ENCODE data around the gene FNBP1. TPM values are rescaled to one million over a fixed set of nuclear protein-coding genes. Genes with fewer than 3 reads are reported as not detected.
A peak's percentile ranks its signal among the peaks of the same experiment; 100 is the strongest.

FNBP1 gene
- total and polyA plus RNA-seq, 4 donors: 16.0 to 94.3 (median 29.5) TPM

DNA sequence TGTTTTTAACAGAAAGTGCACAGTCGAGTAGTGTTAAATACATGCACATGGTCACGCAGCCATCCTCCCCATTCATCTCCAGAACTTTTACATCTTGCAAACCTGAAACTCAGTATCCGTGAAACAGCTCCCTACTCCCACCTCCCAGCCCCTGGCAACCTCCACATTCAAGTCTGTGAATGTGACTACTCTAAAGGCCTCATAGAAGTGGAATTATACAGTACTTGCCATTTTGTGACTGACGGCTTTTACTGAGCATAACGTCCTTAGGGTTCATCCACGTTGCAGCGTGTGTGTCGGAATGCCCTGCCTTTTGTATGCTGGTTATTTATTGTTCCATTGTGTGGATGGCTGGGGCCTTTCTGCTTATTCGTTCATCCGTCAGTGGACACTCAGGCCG, 171.9 kb downstream of the FNBP1 start:
- no peak overlapping the region for H3K4me3 ChIP-seq
- ATAC-seq (ENCODE audit: insufficient read depth, low FRiP score) (no peak), DNase-seq (no peak)
- H3K36me3 ChIP-seq (ENCODE audit: control insufficient read depth in 4 of 4, insufficient read depth in 4 of 4, low read length in 4 of 4): peaks cover 1 to 54% (median 17%) of the 10 kb centered on the region in 4 donors
- WGBS, 2 donors: 94 to 95% methylated on average over 10 to 11 of the region's 11 CpGs
- TF ChIP-seq, protein P1, sequence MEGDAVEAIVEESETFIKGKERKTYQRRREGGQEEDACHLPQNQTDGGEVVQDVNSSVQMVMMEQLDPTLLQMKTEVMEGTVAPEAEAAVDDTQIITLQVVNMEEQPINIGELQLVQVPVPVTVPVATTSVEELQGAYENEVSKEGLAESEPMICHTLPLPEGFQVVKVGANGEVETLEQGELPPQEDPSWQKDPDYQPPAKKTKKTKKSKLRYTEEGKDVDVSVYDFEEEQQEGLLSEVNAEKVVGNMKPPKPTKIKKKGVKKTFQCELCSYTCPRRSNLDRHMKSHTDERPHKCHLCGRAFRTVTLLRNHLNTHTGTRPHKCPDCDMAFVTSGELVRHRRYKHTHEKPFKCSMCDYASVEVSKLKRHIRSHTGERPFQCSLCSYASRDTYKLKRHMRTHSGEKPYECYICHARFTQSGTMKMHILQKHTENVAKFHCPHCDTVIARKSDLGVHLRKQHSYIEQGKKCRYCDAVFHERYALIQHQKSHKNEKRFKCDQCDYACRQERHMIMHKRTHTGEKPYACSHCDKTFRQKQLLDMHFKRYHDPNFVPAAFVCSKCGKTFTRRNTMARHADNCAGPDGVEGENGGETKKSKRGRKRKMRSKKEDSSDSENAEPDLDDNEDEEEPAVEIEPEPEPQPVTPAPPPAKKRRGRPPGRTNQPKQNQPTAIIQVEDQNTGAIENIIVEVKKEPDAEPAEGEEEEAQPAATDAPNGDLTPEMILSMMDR (IDR thresholded peaks at IDR 0.05; ENCODE audit: control extremely low read depth, extremely low read depth): no peak
- no peak overlapping the region for H3K27ac ChIP-seq (ENCODE audit: low read depth in 1 of 2, low read length in 1 of 2)
- no peaks in the 10 kb centered on the region for H3K4me1 ChIP-seq (ENCODE audit: control insufficient read depth in 5 of 5, insufficient read depth in 5 of 5, low read length in 5 of 5)
- no peaks in the 10 kb centered on the region for H3K27me3 ChIP-seq (ENCODE audit: control insufficient read depth in 3 of 3, insufficient read depth in 3 of 3, low read length in 2 of 3)
- H3K9ac ChIP-seq (ENCODE audit: insufficient read depth in 1 of 2, low read length in 2 of 2): no peak overlapping the region
- no peaks in the 10 kb centered on the region for H3K9me3 ChIP-seq (ENCODE audit: control insufficient read depth in 4 of 4, insufficient read depth in 3 of 4, low read length in 3 of 4)

GRCh38 chr9:129869585-129870501, 173.1 kb downstream of the FNBP1 start:
- Histone ChIP-seq H3K27me3 (ENCODE audit: control insufficient read depth in 3 of 3, insufficient read depth in 3 of 3, low read length in 2 of 3) (no peaks in the 10 kb centered on the region), H3K4me3 (no peak overlapping the region), H3K27ac (ENCODE audit: low read depth in 1 of 2, low read length in 1 of 2) (no peak overlapping the region), H3K36me3 (ENCODE audit: control insufficient read depth in 4 of 4, insufficient read depth in 4 of 4, low read length in 4 of 4) (peaks cover 0 to 52% (median 11%) of the 10 kb centered on the region in 4 donors), H3K9me3 (ENCODE audit: control insufficient read depth in 4 of 4, insufficient read depth in 3 of 4, low read length in 3 of 4) (no peaks in the 10 kb centered on the region), H3K4me1 (ENCODE audit: control insufficient read depth in 5 of 5, insufficient read depth in 5 of 5, low read length in 5 of 5) (no peaks in the 10 kb centered on the region), H3K9ac (ENCODE audit: insufficient read depth in 1 of 2, low read length in 2 of 2) (no peak overlapping the region)
- 93 to 96% methylated on average over 19 to 24 of the region's 24 CpGs for WGBS, 2 donors
- no peak for DNase-seq
- TF ChIP-seq, protein P1 (IDR thresholded peaks at IDR 0.05; ENCODE audit: control extremely low read depth, extremely low read depth): no peak
- ATAC-seq (ENCODE audit: insufficient read depth, low FRiP score): no peak

- no peaks in the 10 kb centered on the region for H3K9me3 ChIP-seq (ENCODE audit: control insufficient read depth in 4 of 4, insufficient read depth in 3 of 4, low read length in 3 of 4)
- H3K9ac ChIP-seq (ENCODE audit: insufficient read depth in 1 of 2, low read length in 2 of 2): no peak overlapping the region
- WGBS, 2 donors: 79 to 84% methylated on average over 28 of the region's 28 CpGs
- H3K27me3 ChIP-seq (ENCODE audit: control insufficient read depth in 3 of 3, insufficient read depth in 3 of 3, low read length in 2 of 3): no peaks in the 10 kb centered on the region
- DNase-seq (no peak), ATAC-seq (ENCODE audit: insufficient read depth, low FRiP score) (peak; percentile 53)
- H3K4me1 ChIP-seq (ENCODE audit: control insufficient read depth in 5 of 5, insufficient read depth in 5 of 5, low read length in 5 of 5): no peaks in the 10 kb centered on the region
- TF ChIP-seq, protein P1 (IDR thresholded peaks at IDR 0.05; ENCODE audit: control extremely low read depth, extremely low read depth): no peak
- H3K27ac ChIP-seq (ENCODE audit: low read depth in 1 of 2, low read length in 1 of 2): peak overlapping the region in 1 of 2 donors; percentile 7
- H3K4me3 ChIP-seq: no peak overlapping the region
- H3K36me3 ChIP-seq (ENCODE audit: control insufficient read depth in 4 of 4, insufficient read depth in 4 of 4, low read length in 4 of 4): peaks cover 0 to 43% (median 6%) of the 10 kb centered on the region in 4 donors
These were observed 174.0 kb downstream of the FNBP1 start for GRCh38 chr9:129868872-129869486.
